H1 (cell line): Measurements from ENCODE around the gene SRXN1. TPM values are rescaled to one million over a fixed set of nuclear protein-coding genes. Genes with fewer than 3 reads are reported as not detected.

Source experiments
- EP300 ChIP-seq, 2 experiments: IDR thresholded peaks; 1 replicate in 1 of 2; 2 replicates in 1 of 2; pipeline ENCODE4 v1.6.1; 2011 to 2012; ENCODE audit warnings: low read depth in 2 of 2, low read length in 2 of 2, mild to moderate bottlenecking in 2 of 2, borderline replicate concordance in 1 of 2, inconsistent platforms in 1 of 2, moderate library complexity in 1 of 2
- MAFK ChIP-seq: IDR thresholded peaks from 2 replicates; pipeline ENCODE4 v1.6.1; 2012; ENCODE audit warnings: low read depth, mild to moderate bottlenecking, improper control_type of control experiment, low read length
- NANOG ChIP-seq: IDR thresholded peaks from 2 replicates; pipeline ENCODE4 v1.6.1; 2011; ENCODE audit warnings: low read length, low read depth, mild to moderate bottlenecking, inconsistent platforms; ENCODE audit not compliant: insufficient read depth, poor library complexity, severe bottlenecking
- RAD21 ChIP-seq, 2 experiments: IDR thresholded peaks in 1 of 2; conservative IDR thresholded peaks in 1 of 2; 2 replicates each; pipeline ENCODE4 v1.6.1; 2011; ENCODE audit warnings: low read depth in 2 of 2, low read length in 2 of 2, improper control_type of control experiment in 1 of 2, inconsistent platforms in 1 of 2, mild to moderate bottlenecking in 1 of 2, moderate library complexity in 1 of 2
- TAF1 ChIP-seq: IDR thresholded peaks from 2 replicates; pipeline ENCODE4 v1.6.1; 2011; ENCODE audit warnings: mild to moderate bottlenecking, low read depth, low read length
- TAF7 ChIP-seq: optimal IDR thresholded peaks from 2 replicates; pipeline ENCODE3; 2011; ENCODE audit warnings: low read depth, mild to moderate bottlenecking, inconsistent platforms, low read length, moderate library complexity, borderline replicate concordance
- polyA plus RNA-seq, 7 experiments: library from polyadenylated mRNA; depleted of rRNA in 3 of 7; stranded (reverse) in 5 of 7; unstranded in 2 of 7; fragments of >200 nt in 5 of 7; fragments of 200-250 nt in 2 of 7; gene quantifications; 1 replicate in 5 of 7; 2 replicates in 1 of 7; 4 replicates in 1 of 7; pipeline versions ENCODE4 v1.2.1 to v1.2.3, GENCODE V29; 2011 to 2013; ENCODE audit warnings: missing spikeins in 2 of 7, mixed read lengths in 2 of 7
- total RNA-seq: library from RNA; stranded (reverse); fragmentation: NEBNext Ultra II Directional; extraction: Animal tissue kit (Norgen Biotek cat#: 25700); gene quantifications from 2 replicates; pipeline ENCODE4 v1.2.1, GENCODE V29; 2021
- TF ChIP-seq, protein P1 (sequence below): fragments of 300-600 bp; sonication (generic); IDR thresholded peaks from 2 replicates; pipeline ENCODE4 v1.7.1; 2012; ENCODE audit warnings: low read length, moderate library complexity, mild to moderate bottlenecking, inconsistent platforms; ENCODE audit not compliant: insufficient replicate concordance

SRXN1 gene
- total and polyA plus RNA-seq, 2 of the 8 experiments (the other 6 are each of a cell fraction or from before 2014, with no cell fraction given), result 12.2 to 15.8 TPM

- TF ChIP-seq, protein P1, sequence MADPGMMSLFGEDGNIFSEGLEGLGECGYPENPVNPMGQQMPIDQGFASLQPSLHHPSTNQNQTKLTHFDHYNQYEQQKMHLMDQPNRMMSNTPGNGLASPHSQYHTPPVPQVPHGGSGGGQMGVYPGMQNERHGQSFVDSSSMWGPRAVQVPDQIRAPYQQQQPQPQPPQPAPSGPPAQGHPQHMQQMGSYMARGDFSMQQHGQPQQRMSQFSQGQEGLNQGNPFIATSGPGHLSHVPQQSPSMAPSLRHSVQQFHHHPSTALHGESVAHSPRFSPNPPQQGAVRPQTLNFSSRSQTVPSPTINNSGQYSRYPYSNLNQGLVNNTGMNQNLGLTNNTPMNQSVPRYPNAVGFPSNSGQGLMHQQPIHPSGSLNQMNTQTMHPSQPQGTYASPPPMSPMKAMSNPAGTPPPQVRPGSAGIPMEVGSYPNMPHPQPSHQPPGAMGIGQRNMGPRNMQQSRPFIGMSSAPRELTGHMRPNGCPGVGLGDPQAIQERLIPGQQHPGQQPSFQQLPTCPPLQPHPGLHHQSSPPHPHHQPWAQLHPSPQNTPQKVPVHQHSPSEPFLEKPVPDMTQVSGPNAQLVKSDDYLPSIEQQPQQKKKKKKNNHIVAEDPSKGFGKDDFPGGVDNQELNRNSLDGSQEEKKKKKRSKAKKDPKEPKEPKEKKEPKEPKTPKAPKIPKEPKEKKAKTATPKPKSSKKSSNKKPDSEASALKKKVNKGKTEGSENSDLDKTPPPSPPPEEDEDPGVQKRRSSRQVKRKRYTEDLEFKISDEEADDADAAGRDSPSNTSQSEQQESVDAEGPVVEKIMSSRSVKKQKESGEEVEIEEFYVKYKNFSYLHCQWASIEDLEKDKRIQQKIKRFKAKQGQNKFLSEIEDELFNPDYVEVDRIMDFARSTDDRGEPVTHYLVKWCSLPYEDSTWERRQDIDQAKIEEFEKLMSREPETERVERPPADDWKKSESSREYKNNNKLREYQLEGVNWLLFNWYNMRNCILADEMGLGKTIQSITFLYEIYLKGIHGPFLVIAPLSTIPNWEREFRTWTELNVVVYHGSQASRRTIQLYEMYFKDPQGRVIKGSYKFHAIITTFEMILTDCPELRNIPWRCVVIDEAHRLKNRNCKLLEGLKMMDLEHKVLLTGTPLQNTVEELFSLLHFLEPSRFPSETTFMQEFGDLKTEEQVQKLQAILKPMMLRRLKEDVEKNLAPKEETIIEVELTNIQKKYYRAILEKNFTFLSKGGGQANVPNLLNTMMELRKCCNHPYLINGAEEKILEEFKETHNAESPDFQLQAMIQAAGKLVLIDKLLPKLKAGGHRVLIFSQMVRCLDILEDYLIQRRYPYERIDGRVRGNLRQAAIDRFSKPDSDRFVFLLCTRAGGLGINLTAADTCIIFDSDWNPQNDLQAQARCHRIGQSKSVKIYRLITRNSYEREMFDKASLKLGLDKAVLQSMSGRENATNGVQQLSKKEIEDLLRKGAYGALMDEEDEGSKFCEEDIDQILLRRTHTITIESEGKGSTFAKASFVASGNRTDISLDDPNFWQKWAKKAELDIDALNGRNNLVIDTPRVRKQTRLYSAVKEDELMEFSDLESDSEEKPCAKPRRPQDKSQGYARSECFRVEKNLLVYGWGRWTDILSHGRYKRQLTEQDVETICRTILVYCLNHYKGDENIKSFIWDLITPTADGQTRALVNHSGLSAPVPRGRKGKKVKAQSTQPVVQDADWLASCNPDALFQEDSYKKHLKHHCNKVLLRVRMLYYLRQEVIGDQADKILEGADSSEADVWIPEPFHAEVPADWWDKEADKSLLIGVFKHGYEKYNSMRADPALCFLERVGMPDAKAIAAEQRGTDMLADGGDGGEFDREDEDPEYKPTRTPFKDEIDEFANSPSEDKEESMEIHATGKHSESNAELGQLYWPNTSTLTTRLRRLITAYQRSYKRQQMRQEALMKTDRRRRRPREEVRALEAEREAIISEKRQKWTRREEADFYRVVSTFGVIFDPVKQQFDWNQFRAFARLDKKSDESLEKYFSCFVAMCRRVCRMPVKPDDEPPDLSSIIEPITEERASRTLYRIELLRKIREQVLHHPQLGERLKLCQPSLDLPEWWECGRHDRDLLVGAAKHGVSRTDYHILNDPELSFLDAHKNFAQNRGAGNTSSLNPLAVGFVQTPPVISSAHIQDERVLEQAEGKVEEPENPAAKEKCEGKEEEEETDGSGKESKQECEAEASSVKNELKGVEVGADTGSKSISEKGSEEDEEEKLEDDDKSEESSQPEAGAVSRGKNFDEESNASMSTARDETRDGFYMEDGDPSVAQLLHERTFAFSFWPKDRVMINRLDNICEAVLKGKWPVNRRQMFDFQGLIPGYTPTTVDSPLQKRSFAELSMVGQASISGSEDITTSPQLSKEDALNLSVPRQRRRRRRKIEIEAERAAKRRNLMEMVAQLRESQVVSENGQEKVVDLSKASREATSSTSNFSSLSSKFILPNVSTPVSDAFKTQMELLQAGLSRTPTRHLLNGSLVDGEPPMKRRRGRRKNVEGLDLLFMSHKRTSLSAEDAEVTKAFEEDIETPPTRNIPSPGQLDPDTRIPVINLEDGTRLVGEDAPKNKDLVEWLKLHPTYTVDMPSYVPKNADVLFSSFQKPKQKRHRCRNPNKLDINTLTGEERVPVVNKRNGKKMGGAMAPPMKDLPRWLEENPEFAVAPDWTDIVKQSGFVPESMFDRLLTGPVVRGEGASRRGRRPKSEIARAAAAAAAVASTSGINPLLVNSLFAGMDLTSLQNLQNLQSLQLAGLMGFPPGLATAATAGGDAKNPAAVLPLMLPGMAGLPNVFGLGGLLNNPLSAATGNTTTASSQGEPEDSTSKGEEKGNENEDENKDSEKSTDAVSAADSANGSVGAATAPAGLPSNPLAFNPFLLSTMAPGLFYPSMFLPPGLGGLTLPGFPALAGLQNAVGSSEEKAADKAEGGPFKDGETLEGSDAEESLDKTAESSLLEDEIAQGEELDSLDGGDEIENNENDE, result no peak
- TF ChIP-seq NANOG (no peak), MAFK (no peak), EP300 (IDR thresholded peaks at IDR 0.05; ENCODE audit: borderline replicate concordance in 1 of 2, low read depth in 2 of 2, low read length in 2 of 2) (no peak), TAF7 (no peak), RAD21 (IDR thresholded peaks at IDR 0.05 in 1 of 2, conservative IDR thresholded peaks at IDR 0.05 in 1 of 2; ENCODE audit: low read depth in 2 of 2, low read length in 2 of 2) (no peak), TAF1 (no peak)
Observed at GRCh38 chr20:646107-646867, 6.7 kb downstream of the SRXN1 start (continued).
